ENCODE measurements around the gene NF1.
"Not testable (repeated sequence)": the region's sequence is repeated elsewhere in the genome, so short reads cannot be mapped to it uniquely, and the experiment has no call there.

Gene NF1

DNA sequence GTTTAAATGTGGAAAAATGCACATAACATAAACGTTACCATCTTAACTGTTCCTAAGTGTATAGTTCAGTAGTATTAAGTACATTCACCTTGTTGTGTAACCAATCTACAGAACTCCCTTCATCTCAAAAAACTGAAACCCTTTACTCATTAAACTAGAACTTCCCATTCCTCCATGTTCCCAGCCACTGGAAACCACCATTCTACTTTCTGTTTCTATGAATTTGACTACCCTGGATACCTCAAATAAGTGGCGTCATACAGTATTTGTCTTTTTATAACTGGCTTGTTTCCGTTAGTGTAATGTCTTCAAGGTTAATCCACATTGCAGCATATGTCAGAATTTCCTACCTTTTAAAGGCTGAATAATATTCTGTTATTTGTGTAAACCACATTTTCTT, 38.2 kb downstream of the NF1 start:
- no peak for DNase-seq

DNA sequence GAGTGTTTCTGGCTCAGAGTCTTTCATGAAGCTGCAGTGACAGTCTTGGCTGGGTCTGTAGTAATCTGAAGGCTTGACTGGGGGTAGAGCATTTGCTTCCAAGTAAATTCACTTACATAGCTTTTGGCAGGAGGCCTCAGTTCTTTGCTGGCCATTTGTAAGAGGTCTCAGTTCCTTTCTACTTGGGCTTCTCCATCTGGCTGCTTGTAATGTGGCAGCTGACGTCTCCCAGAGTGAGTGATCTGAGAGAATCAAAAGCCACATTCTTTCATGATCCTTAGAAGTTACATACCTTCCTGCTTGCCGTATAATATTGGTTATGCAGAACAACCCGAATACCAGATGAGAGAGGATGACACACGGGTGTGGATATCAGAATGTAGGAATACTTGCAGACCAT, 39.8 kb downstream of the NF1 start:
- no peak for DNase-seq

DNA sequence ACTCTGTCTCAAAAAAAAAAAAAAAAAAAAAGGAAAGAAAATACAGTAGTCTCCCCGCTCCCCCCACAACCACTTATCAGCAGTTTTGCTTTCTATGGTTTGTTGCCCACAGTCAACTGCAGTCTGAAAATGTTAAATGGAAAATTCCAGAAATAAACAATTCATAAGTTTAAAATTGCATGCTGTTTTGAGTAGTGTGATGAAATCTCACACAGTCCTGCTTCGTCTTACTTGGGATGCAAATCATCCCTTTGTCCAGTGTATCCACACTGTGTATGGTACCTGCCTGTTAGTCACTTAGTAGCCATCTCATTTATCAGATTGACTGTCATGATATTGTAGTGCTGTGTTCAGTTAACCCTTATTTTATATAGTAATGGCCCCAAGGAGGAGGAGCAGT, 41.5 kb downstream of the NF1 start:
- no peak for DNase-seq

DNA sequence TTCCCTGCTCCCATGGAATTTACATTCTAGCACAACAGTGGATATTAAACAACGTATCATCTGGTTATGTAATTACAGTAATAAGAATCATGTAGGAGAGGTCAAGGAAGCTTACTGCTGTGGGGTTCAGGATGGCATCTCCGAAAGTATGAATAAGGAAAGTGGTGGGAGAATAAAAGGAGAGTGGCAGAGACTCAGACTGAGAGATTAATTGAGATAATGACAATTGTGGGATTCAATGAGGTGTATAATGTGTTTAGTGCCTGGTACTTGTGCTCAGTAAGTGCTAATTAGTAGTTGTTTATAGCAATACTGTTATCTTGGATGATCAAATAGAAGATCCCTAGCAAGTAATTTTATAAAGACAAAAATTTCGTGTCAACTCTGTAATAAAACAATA, 45.3 kb downstream of the NF1 start:
- no peak for DNase-seq

DNA sequence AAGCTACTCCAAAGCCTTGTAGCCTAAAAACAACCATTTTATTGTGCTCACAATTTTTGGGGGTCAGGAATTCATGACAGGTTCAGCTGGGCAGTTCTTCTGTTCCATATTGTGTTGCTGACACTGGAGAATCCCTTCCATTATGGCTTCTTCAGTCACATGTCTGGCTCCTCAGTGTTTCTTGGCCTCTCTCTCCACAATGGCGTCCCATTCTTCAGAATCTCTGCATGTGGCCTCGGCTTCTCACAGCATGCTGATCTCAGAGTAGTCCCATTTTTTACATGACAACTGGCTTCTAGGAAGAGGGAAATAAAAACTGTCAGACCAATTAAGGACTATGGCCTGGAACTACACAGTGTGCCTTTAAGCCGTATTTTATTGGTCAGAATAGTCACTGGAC, 49.7 kb downstream of the NF1 start:
- DNase-seq, result no peak

DNA sequence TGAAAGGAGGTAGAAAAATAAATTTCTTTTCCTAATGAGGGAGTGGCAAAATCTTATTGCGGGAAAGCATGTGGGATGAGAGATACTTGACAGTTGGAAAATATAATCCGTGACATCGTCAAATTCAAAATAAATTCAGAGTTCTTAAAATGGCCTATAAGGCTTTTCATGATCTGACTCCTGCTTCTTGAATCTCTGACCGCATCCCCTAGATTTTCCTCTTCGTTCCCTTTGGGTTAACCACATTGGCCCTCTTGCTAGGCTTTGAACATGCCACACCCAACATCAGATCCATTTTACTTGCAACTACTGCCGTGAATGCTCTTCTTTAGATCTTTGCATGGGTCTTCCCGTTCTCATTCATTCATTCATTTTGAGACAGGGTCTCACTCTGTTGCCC, 50.1 kb downstream of the NF1 start:
- no peak for DNase-seq

DNA sequence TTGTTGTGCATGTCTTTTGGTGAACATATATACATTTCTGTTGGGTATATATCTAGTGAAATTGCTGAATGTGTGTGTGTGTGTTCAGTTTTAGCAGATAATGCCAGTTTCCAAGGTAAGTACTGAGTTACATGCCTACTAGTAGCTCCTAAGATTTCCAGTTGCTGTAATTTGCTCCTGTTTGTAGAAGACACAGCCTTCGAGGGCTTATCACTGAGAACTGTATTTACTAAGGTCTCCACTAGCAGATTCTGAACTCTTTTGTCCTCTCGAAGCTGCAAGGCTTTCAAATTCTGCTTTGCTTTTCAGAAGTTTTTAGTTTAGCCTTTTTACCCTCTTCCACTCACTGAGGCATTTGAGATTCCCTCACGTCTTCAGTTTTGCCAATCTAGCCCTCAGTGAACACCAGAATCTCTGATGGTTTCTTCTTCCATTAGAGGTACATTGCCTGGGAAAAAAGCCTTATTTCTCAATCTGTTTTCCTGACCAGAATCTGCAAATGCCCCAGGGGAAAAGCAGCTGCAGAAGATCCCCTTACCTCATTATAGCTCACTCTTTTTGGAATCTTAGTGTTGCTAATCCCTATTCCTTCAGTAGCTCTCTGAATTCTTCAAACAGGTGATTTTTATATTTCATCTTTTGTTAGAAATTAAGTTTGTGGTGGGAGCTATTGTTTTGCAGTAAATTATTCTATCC, 52.9 kb downstream of the NF1 start:
- DNase-seq, result no peak

DNA sequence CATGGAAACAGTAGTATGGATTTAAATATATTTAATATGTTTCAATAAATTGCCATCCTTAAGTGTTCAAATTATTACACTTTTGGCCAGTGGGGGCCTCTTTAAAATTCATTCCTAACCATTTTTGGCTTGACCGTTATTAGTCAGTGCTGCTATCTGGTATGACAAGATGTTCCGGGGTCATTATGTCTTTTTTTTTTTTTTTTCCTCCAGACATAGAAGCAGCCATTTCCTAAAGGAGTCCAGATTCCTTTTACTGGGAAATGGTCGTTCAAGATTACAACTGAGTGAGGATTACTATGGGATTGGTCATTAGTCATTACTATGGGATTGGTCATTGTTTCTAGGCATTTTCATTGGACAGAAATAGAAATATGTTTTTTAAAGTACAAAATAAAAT, 53.4 kb downstream of the NF1 start:
- DNase-seq, result no peak

DNA sequence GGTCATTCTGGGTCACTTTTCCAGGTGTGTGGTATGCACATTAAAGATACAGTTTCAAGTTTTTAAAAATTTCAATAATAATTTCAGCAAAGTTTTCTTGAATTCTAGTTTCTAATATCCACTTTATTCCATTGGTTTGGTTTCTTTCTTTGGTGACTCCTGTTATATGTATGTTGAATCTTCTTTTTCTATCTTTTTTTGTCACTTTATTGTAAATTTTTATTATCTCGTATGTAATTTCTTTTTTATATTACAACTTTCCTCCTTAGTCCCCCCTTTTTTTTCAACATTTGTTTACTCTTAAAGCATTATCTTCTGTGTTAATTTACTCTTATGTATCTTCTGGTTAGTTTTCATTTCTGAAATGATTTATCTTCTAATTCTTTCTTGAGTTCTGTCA, 57.5 kb downstream of the NF1 start:
- DNase-seq, result no peak

DNA sequence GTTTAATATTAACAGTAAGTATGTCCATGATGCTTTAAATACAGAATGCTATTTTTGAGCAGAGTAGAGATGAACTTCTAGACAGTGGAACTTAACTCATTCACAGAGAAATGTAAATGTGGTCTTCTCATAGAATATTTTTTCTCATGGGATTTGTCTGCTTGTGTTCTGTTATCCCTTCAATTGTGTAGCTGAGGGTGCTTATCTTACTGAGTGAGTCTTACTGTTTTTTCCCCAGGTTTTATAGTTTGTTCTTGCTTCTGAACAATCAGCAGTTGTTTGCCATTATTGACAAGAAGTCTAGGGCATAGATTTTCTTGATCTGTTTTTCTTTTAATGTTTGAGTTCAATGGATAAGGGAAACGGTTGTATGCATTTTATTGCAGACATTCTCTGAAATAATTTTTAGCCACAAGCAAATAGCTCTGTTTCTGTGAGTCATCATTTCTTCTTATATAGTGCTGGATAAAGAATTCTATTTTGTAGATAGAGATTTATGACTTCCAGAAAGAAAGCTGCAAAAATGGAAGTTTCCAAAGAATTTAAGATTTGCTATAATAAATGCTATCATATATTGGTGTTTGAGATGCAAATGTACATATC, 60.5 kb downstream of the NF1 start:
- no peak for DNase-seq

DNA sequence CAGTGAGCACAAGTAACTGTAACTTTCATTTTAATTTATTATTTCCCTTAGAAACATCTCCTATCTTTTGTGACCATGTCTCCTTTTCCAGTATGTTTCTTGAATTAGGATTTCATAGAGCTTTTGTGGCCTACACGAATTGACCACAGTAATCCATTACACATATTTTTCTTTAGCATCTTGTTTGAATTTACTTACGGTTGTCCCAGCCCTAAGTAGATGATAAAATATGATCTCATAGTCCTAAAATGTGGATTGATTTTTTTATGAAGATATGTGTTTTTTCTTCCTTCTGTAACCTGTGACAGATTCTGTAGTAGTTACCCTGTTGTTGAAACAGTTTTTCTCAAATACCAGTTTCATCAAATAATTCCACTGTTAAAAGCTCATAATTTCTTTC, 61.5 kb downstream of the NF1 start:
- no peak for DNase-seq

- not testable (repeated sequence) for DNase-seq
These were observed 62.1 kb downstream of the NF1 start for GRCh38 chr17:31156864-31157263.

- DNase-seq, result no peak
These were observed 64.1 kb downstream of the NF1 start for GRCh38 chr17:31158746-31159377.

GRCh38 chr17:31163091-31163781, 68.5 kb downstream of the NF1 start:
- no peak for DNase-seq

DNA sequence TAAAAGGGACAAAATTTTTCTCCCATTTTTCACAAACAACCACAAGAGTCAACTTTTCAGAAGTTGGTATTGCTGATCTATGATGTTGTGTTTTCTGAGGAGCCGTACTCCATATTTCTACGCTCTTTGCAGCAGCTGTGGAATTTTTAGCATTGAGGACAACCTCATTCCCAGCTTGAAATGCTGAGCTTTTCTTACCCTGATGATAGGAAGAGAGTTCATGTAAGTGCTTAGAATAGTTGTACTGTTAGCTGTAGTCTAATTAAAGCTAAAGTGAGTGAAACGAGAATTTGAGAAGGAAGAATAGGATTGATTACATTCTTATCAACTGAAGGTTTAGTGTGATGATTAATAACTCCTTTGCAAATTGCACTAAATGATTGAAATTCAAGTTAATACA, 72.3 kb downstream of the NF1 start:
- DNase-seq, result no peak

- no peak for DNase-seq
These were observed 76.9 kb downstream of the NF1 start for GRCh38 chr17:31171701-31172100.

DNA sequence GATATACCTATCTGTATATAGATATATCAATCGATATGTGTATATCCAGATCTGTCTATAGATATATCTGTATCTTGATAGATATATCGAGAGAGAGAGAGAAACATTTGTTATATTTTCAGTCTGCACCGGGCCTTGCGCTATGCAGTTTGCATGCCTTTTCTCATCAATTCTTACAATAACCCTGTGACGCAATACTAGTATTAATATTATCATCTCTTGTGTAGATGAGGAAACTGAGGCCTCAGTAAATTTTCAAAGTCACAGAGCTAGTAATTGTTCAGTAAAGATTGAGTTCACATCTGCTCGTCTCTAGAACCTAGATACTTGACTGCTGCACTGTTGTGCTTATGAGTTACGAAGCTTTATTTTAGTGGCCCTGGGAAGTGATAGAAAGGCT, 77.6 kb downstream of the NF1 start:
- DNase-seq, result no peak

DNA sequence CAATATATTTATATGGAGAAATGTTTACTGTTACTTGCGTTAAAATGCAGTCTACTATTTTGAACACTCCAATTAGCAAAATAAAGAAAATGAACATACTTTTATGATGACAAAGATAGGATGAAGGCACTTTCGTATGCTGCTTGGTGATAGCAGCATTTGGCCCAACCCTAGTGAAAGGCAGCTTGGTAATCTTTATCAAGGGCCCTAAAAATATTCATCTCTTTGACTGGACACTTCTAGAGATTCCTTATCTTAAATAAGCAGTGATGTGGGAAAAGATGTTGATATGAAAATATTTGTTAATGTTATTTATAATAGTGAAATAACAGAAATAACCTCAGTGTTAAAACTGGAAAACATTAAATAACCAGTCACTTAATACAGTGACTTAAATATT, 79.4 kb downstream of the NF1 start:
- no peak for DNase-seq

- no peak for DNase-seq
These were observed 80.5 kb downstream of the NF1 start for GRCh38 chr17:31175237-31175636.

GRCh38 chr17:31176143-31176542, 81.4 kb downstream of the NF1 start:
- DNase-seq, result not testable (repeated sequence)

- DNase-seq, result not testable (repeated sequence)
These were observed 84.2 kb downstream of the NF1 start for GRCh38 chr17:31178951-31179350.

DNA sequence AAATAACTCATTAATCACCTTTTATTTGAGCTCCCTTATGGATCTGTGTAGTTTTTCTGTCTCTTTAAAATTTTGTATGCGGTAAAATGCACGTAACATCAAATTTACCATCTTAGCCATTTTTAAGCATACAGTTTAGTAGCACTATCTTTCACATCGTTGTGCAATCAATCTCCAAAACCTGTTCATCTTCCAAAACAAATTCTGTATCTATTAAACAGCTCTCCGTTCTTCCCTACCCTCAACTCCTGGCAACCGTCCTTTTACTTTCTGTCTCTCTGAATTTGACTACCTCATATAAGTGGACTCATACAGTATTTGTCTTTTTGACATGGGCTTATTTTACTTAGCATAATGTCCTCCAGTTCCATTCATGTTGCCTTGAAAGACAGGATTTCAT, 100.5 kb downstream of the NF1 start:
- no peak for DNase-seq

- no peak for DNase-seq
These were observed 103.2 kb downstream of the NF1 start for GRCh38 chr17:31198026-31198425.

DNA sequence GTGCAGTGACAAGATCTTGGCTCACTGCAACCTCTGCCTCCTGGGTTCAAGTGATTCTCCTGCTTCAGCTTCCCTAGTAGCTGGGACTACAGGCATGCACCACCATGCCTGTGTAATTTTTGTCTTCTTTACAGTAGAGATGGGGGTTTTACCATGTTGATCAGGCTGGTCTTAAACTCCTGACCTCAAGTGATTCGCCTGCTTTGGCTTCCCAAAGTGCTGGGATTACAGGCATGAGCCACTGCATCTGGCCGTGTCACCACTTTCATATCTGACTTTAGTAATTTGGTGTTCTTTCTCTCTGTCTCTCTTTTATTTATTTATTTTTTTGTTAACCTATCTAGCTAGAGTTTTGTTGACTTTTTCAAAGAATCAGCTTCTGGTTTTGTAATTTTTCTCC, 103.9 kb downstream of the NF1 start:
- not testable (repeated sequence) for DNase-seq

Measured in activated gamma-delta T cell (primary cell).